Body of pancreas (tissue), 4 donors: ENCODE data around the gene TGM3. TPM values are rescaled to one million over a fixed set of nuclear protein-coding genes. Genes with fewer than 3 reads are reported as not detected.

ENCODE experiments used
- ATAC-seq: fragments of 150-250 bp; one replicate; pipeline ENCODE4 v1.9.1; 2016
- DNase-seq, 4 donors: peaks; one replicate each; pipeline ENCODE4 v3.0.0-alpha.2; 2019
- H3K27ac ChIP-seq, 4 donors: fragments of 200-600 bp; sonication (generic); 1 replicate in 3 of 4; 2 replicates in 1 of 4; pipeline versions ENCODE4 v1.5.1 to v1.6.1; 2016 to 2019; ENCODE audit warnings: mild to moderate bottlenecking in 1 of 4, mixed read lengths in 1 of 4, moderate library complexity in 1 of 4
- H3K27me3 ChIP-seq, 2 donors: fragments of 200-600 bp; sonication (generic); one replicate each; pipeline ENCODE4 v1.6.0; 2016; ENCODE audit warnings: mild to moderate bottlenecking in 1 of 2
- H3K36me3 ChIP-seq, 2 donors: fragments of 200-600 bp; sonication (generic); replicated peaks in 1 of 2; 2 replicates each; pipeline ENCODE4 v1.5.1; 2016; ENCODE audit warnings: low read depth in 2 of 2; ENCODE audit not compliant: insufficient read depth in 1 of 2
- H3K4me1 ChIP-seq: fragments of 200-600 bp; sonication (generic); one replicate; pipeline ENCODE4 v1.6.0; 2016
- H3K4me3 ChIP-seq, 2 donors: fragments of 200-600 bp; sonication (generic); 1 replicate in 1 of 2; 2 replicates in 1 of 2; pipeline ENCODE4 v1.5.1; 2016 to 2019
- H3K9me3 ChIP-seq, 3 donors: fragments of 200-600 bp; sonication (generic); 1 replicate in 2 of 3; 2 replicates in 1 of 3; pipeline ENCODE4 v1.5.1; 2016
- CTCF ChIP-seq, 7 experiments: fragments of 450-650 bp in 4 of 7; fragments of 200-600 bp in 3 of 7; sonication (generic) in 3 of 7; IDR thresholded peaks; one replicate each; pipeline ENCODE4 v1.5.1; 2016 to 2019; ENCODE audit warnings: antibody characterized with exemption in 7 of 7
- POLR2A ChIP-seq, 3 donors: fragments of 450-650 bp; IDR thresholded peaks; one replicate each; pipeline ENCODE4 v1.6.1; 2016; ENCODE audit warnings: antibody characterized with exemption in 3 of 3, mild to moderate bottlenecking in 2 of 3
- WGBS, 2 donors: methylation state at CpG; one replicate each; pipeline ENCODE4 v1.1.5; 2017; 5-methylcytosine and 5-hydroxymethylcytosine counted together
- intact Hi-C: fragments of 100-400 bp; cut with DNase I; formaldehyde crosslinking; loops from one replicate; pipeline ENCODE4 v1.15.1; 2023
- total RNA-seq, 2 donors: library from RNA; depleted of rRNA; stranded (reverse); fragments of >200 nt; gene quantifications; one replicate each; pipeline ENCODE4 v1.1.0, GENCODE V29; 2016

Gene TGM3
- total RNA-seq, 2 donors from 2014 or later: 0.26 TPM; not detected in 1

- Histone ChIP-seq H3K9me3 (no peaks in the 10 kb centered on the region), H3K4me1 (no peaks in the 10 kb centered on the region), H3K27ac (no peak overlapping the region), H3K36me3 (no peaks in the 10 kb centered on the region), H3K27me3 (no peaks in the 10 kb centered on the region), H3K4me3 (no peak overlapping the region)
- ATAC-seq: no peak
- TF ChIP-seq CTCF (IDR thresholded peaks at IDR 0.05) (no peak), POLR2A (IDR thresholded peaks at IDR 0.05) (no peak)
- DNase-seq: no peak
- intact Hi-C loops: no loop called here
- 62 to 75% methylated on average over 5 of the region's 5 CpGs for WGBS, 2 donors
These were observed 52.5 kb downstream of the TGM3 start for GRCh38 chr20:2348336-2348735.

- ATAC-seq: no peak
- 57 to 63% methylated on average over 4 of the region's 4 CpGs for WGBS, 2 donors
- H3K4me1 ChIP-seq: no peaks in the 10 kb centered on the region
- H3K36me3 ChIP-seq: no peaks in the 10 kb centered on the region
- TF ChIP-seq POLR2A (IDR thresholded peaks at IDR 0.05) (no peak), CTCF (IDR thresholded peaks at IDR 0.05) (no peak)
- DNase-seq: no peak
- H3K9me3 ChIP-seq: no peaks in the 10 kb centered on the region
- intact Hi-C loops: no loop called here
- H3K27ac ChIP-seq: no peak overlapping the region
- no peaks in the 10 kb centered on the region for H3K27me3 ChIP-seq
- no peak overlapping the region for H3K4me3 ChIP-seq
These were observed 54.0 kb downstream of the TGM3 start for GRCh38 chr20:2349801-2350200.

- Histone ChIP-seq H3K9me3 (no peaks in the 10 kb centered on the region), H3K36me3 (no peaks in the 10 kb centered on the region), H3K27me3 (no peaks in the 10 kb centered on the region), H3K27ac (no peak overlapping the region), H3K4me1 (no peaks in the 10 kb centered on the region), H3K4me3 (no peak overlapping the region)
- TF ChIP-seq CTCF (IDR thresholded peaks at IDR 0.05) (no peak), POLR2A (IDR thresholded peaks at IDR 0.05) (no peak)
- ATAC-seq: no peak
- DNase-seq: no peak
- intact Hi-C loops: no loop called here
- 61 to 69% methylated on average over 5 of the region's 5 CpGs for WGBS, 2 donors
These were observed 54.8 kb downstream of the TGM3 start for GRCh38 chr20:2350606-2351005.

- H3K27ac ChIP-seq: no peak overlapping the region
- TF ChIP-seq POLR2A (IDR thresholded peaks at IDR 0.05): no peak
- TF ChIP-seq CTCF (IDR thresholded peaks at IDR 0.05): no peak
- no peaks in the 10 kb centered on the region for H3K4me1 ChIP-seq
- WGBS, 2 donors: 66 to 69% methylated on average over 3 of the region's 3 CpGs
- no peaks in the 10 kb centered on the region for H3K9me3 ChIP-seq
- no peaks in the 10 kb centered on the region for H3K36me3 ChIP-seq
- no peaks in the 10 kb centered on the region for H3K27me3 ChIP-seq
- DNase-seq (no peak), ATAC-seq (no peak)
- intact Hi-C loops: no loop called here
- H3K4me3 ChIP-seq: no peak overlapping the region
These were observed 57.4 kb downstream of the TGM3 start for GRCh38 chr20:2353231-2353630.

- no peaks in the 10 kb centered on the region for H3K4me1 ChIP-seq
- TF ChIP-seq CTCF (IDR thresholded peaks at IDR 0.05): no peak
- no peak for TF ChIP-seq POLR2A (IDR thresholded peaks at IDR 0.05)
- DNase-seq (no peak), ATAC-seq (no peak)
- H3K4me3 ChIP-seq: no peak overlapping the region
- WGBS, 2 donors: 26 to 54% methylated on average over 2 of the region's 2 CpGs
- intact Hi-C loops: no loop called here
- no peaks in the 10 kb centered on the region for H3K36me3 ChIP-seq
- no peak overlapping the region for H3K27ac ChIP-seq
- no peaks in the 10 kb centered on the region for H3K9me3 ChIP-seq
- no peaks in the 10 kb centered on the region for H3K27me3 ChIP-seq
These were observed 61.3 kb downstream of the TGM3 start for GRCh38 chr20:2357114-2357513.
